Immature natural killer cell (primary cell): ENCODE results near the gene GPX3. TPM values are rescaled to one million over a fixed set of nuclear protein-coding genes. Genes with fewer than 3 reads are reported as not detected.

ENCODE experiments used
- DNase-seq, 3 donors: peaks; one replicate each; pipeline ENCODE4 v3.0.0; 2022; ENCODE audit warnings: mixed read lengths in 1 of 3
- H3K27ac Mint-ChIP-seq, 6 donors: one replicate each; pipeline ENCODE4 v1.8.0; 2020; ENCODE audit warnings: mixed read lengths in 6 of 6, mild to moderate bottlenecking in 5 of 6, inconsistent platforms in 4 of 6, moderate library complexity in 3 of 6
- H3K27me3 Mint-ChIP-seq, 3 donors: one replicate each; pipeline ENCODE4 v1.8.0; 2020 to 2021; ENCODE audit warnings: low read depth in 3 of 3, mild to moderate bottlenecking in 3 of 3, mixed read lengths in 3 of 3, moderate library complexity in 3 of 3, inconsistent platforms in 1 of 3
- H3K36me3 Mint-ChIP-seq, 3 donors: one replicate each; pipeline ENCODE4 v1.8.0; 2020; ENCODE audit warnings: mixed read lengths in 3 of 3, inconsistent platforms in 2 of 3, mild to moderate bottlenecking in 2 of 3
- H3K4me1 Mint-ChIP-seq, 2 donors: one replicate each; pipeline ENCODE4 v1.8.0; 2020; ENCODE audit warnings: inconsistent platforms in 2 of 2, mild to moderate bottlenecking in 2 of 2, mixed read lengths in 2 of 2, moderate library complexity in 1 of 2
- H3K4me3 Mint-ChIP-seq, 5 donors: one replicate each; pipeline ENCODE4 v1.8.0; 2020; ENCODE audit warnings: mild to moderate bottlenecking in 5 of 5, mixed read lengths in 5 of 5, inconsistent platforms in 3 of 5, moderate library complexity in 3 of 5
- H3K9me3 Mint-ChIP-seq, 6 donors: one replicate each; pipeline ENCODE4 v1.8.0; 2020; ENCODE audit warnings: mild to moderate bottlenecking in 6 of 6, mixed read lengths in 6 of 6, inconsistent platforms in 4 of 6, moderate library complexity in 3 of 6
- polyA plus RNA-seq, 3 donors: library from polyadenylated mRNA; unstranded; fragments of 300-500 nt; fragmentation: Illumina TruSeq; gene quantifications; one replicate each; pipeline ENCODE4 v1.2.3, GENCODE V29; 2021

GPX3 gene
- polyA plus RNA-seq, 3 donors from 2014 or later: 0.96 TPM; not detected in 2

GRCh38 chr5:151005187-151005949, 15.0 kb upstream of the GPX3 start:
- Mint-ChIP-seq H3K4me1 (no peaks in the 10 kb centered on the region), H3K27me3 (no peaks in the 10 kb centered on the region), H3K9me3 (no peaks in the 10 kb centered on the region), H3K4me3 (no peak overlapping the region), H3K36me3 (no peaks in the 10 kb centered on the region), H3K27ac (peak overlapping the region in 1 of 6 donors; percentile 11)
- DNase-seq: no peak

DNA sequence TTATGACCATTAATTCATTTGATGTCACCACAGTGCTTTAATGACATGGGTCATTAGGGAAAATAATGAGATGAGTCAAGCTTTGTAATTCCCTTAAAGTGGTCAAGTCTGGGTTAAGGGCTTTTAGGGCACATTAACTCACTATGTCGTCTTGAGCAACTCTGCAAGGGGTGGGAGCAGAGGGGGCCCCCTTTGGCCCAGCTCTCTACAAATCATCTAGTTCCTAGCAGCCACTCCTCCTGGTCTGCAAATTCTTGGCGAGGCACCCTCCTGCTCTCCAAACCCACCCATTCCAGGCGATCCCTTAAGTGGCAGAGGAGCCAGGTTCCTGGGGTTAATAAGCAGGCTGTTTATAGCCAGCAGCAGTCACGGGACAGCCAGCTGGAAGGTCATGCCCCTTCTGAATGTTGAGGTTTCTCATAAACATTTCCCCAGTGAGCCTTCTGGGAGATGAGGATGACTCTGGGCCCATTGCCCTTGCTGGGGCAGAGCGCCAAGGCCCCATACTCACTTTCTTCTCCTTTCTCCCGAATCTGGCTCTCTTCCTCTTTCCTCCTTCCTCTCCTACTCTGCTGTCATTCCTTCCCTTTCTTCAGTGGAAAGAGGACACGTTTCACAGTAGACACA, 14.3 kb upstream of the GPX3 start:
- Mint-ChIP-seq H3K9me3 (no peaks in the 10 kb centered on the region), H3K27ac (no peak overlapping the region), H3K4me3 (no peak overlapping the region), H3K4me1 (no peaks in the 10 kb centered on the region), H3K27me3 (peaks cover 0 to 1% (median 0%) of the 10 kb centered on the region in 3 donors), H3K36me3 (no peaks in the 10 kb centered on the region)
- no peak for DNase-seq

- H3K27me3 Mint-ChIP-seq: peaks cover 0 to 4% (median 2%) of the 10 kb centered on the region in 3 donors
- no peak overlapping the region for H3K27ac Mint-ChIP-seq
- H3K4me1 Mint-ChIP-seq: no peaks in the 10 kb centered on the region
- H3K4me3 Mint-ChIP-seq: no peak overlapping the region
- DNase-seq: no peak
- H3K9me3 Mint-ChIP-seq: no peaks in the 10 kb centered on the region
- H3K36me3 Mint-ChIP-seq: no peaks in the 10 kb centered on the region
Measured at GRCh38 chr5:151006704-151007334, 13.6 kb upstream of the GPX3 start.

GRCh38 chr5:151007430-151008209, 12.8 kb upstream of the GPX3 start:
- H3K27ac Mint-ChIP-seq: no peak overlapping the region
- no peak overlapping the region for H3K4me3 Mint-ChIP-seq
- DNase-seq: no peak
- no peaks in the 10 kb centered on the region for H3K9me3 Mint-ChIP-seq
- H3K36me3 Mint-ChIP-seq: no peaks in the 10 kb centered on the region
- H3K4me1 Mint-ChIP-seq: no peaks in the 10 kb centered on the region
- peaks cover 0 to 4% (median 2%) of the 10 kb centered on the region in 3 donors for H3K27me3 Mint-ChIP-seq

DNA sequence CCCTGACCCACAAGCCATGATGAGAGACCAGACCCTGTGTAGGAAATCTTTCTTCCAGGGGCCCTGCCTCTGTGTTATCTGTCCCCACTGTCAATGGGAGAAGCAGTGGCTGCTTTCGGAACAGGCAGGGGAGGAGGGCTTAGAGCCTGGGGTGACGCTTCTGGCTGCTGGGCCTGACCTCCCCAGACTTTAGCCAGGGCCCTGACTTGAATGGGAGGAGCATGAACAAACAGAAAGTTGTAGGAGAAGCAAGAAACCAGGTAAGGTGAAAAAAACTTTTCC, 12.2 kb upstream of the GPX3 start:
- no peak for DNase-seq
- Mint-ChIP-seq H3K4me1 (no peaks in the 10 kb centered on the region), H3K27ac (no peak overlapping the region), H3K9me3 (no peaks in the 10 kb centered on the region), H3K27me3 (peaks cover 0 to 4% (median 2%) of the 10 kb centered on the region in 3 donors), H3K36me3 (no peaks in the 10 kb centered on the region), H3K4me3 (no peak overlapping the region)

DNA sequence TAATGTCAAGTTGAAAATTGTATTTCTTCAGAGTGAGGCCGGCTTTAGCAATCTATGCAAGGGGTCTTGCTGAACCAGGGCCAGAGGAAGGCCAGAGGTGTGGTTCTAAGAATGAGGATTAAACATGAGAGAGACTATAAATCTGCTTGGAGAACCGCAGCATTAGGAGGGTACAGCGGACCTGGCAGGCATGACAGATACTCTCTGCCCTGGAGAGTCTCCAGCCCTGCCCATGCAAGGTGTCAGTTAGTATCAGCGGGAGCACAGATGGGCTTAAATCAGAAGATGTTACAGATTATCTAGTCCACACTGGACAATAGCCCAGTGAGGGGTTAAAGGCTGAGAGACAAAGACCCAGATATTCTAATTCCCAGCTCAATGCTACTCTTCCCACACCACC, 11.5 kb upstream of the GPX3 start:
- Mint-ChIP-seq H3K27ac (no peak overlapping the region), H3K9me3 (no peaks in the 10 kb centered on the region), H3K36me3 (no peaks in the 10 kb centered on the region), H3K4me3 (no peak overlapping the region), H3K4me1 (no peaks in the 10 kb centered on the region), H3K27me3 (peaks cover 0 to 4% (median 2%) of the 10 kb centered on the region in 3 donors)
- no peak for DNase-seq

DNA sequence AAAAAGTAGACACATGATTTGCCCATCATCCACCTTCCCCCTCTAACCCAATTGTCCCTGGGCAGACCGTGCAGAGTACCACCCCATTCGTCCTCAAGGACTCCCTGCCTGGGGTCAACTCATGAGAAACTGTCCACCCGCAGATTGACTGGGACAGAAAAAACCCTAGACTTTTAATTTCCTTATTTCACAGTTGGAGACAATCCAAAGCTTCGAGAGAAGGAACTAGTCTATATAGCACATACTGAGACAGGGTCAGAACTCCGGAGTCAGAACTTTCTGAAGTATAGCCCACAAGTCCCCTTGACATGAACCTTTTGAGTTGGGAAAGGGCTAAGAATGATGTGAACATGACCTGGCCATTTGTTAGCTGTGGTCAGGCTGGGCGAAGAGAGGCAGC, 7.5 kb upstream of the GPX3 start:
- H3K4me1 Mint-ChIP-seq: no peaks in the 10 kb centered on the region
- peaks cover 0 to 4% (median 2%) of the 10 kb centered on the region in 3 donors for H3K27me3 Mint-ChIP-seq
- H3K27ac Mint-ChIP-seq: no peak overlapping the region
- H3K36me3 Mint-ChIP-seq: no peaks in the 10 kb centered on the region
- no peaks in the 10 kb centered on the region for H3K9me3 Mint-ChIP-seq
- no peak for DNase-seq
- H3K4me3 Mint-ChIP-seq: no peak overlapping the region

DNA sequence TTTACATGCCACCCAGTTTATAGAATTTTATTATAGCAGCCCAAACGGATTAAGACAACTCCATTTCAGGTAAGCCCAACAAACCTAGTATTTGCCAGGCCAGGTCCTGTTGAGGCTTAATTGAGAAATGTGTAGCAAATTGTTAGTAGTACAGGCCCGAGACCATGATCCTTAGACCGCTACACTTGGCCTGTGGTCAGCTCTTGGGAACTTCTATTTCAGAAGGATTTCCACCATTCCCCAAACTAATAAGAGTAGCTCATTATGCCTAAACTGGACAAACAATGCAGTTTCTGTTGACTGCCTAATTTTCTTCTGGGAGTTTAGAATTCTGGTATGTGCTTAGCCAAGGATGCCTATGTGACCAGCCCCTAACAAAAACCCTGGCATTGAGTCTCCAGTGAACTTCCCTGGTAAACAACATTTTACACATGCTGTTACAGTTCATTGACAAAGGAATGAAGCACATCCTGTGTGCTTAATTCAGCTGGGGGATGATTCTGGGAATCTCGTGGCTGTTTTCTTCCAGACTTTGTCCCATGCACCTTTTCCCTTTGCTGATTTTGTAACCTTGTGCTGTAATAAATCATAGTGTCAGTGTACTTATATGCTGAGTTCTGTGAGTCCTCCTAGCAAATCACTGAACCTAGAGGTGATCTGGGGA, 5.6 kb upstream of the GPX3 start:
- peak overlapping the region in 1 of 6 donors; percentile 28 for H3K27ac Mint-ChIP-seq
- H3K4me3 Mint-ChIP-seq: no peak overlapping the region
- peaks cover 0 to 4% (median 2%) of the 10 kb centered on the region in 3 donors for H3K27me3 Mint-ChIP-seq
- no peaks in the 10 kb centered on the region for H3K9me3 Mint-ChIP-seq
- H3K4me1 Mint-ChIP-seq: peaks cover 8 to 9% of the 10 kb centered on the region in 2 donors
- DNase-seq: no peak
- H3K36me3 Mint-ChIP-seq: no peaks in the 10 kb centered on the region

DNA sequence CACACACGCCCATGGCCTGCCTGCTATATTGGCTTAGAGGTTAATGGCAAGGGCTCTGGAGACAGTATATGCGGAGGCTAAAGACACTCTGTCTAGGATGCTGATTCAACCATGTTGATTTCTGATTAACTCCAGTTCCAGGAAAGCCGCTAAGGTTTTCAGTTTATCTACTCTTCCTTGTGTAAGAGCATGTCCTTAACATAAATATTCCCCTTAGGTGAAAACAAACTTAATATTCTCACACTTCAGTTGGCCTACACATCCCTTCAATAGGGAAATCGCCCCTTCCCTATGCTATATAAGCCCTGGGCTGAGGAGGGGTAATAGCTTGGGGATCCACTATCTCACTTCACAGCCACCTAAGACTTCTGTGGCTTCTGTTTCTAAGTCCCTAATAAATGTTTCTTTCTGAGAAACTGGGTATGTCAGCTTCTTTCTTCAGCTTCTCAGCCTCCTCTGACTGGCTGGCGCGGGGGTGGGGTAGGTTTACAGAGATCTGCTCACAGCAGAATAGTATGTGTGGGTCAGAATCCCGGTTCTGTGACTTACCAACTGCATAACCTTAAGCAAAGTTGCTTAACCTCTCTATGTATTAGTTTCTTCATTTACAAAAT, 4.3 kb upstream of the GPX3 start:
- Mint-ChIP-seq H3K36me3 (no peaks in the 10 kb centered on the region), H3K27ac (no peak overlapping the region), H3K9me3 (no peaks in the 10 kb centered on the region), H3K4me1 (peaks cover 17 to 22% of the 10 kb centered on the region in 2 donors), H3K27me3 (peaks cover 0 to 4% (median under 1%) of the 10 kb centered on the region in 3 donors), H3K4me3 (no peak overlapping the region)
- no peak for DNase-seq

DNA sequence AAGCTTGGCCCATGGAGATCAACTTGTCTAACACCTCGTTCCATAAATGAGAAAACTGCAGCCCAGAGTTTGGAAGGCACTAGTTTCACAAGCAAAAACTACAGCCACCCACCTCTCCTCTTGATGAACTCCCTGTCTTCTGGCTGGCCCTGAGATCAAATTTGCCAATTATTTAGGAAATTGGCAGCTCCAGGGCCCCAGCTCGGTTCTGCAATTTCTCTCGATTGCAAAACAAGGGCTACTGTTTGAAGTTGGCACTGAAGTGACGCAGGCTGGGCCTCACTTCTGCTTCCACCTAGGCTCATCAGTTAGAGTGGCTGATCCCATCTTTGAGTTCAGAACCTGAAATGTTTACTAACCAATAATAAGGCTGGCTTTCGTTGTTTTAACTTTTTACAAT, 3.7 kb upstream of the GPX3 start:
- Mint-ChIP-seq H3K4me3 (no peak overlapping the region), H3K9me3 (no peaks in the 10 kb centered on the region), H3K27ac (no peak overlapping the region), H3K36me3 (peaks cover 0 to under 1% (median 0%) of the 10 kb centered on the region in 3 donors), H3K27me3 (peaks cover 0 to under 1% (median 0%) of the 10 kb centered on the region in 3 donors), H3K4me1 (peaks cover 19 to 24% of the 10 kb centered on the region in 2 donors)
- DNase-seq: no peak

GRCh38 chr5:151017897-151018296, 2.5 kb upstream of the GPX3 start:
- H3K4me1 Mint-ChIP-seq: peaks cover 21 to 24% of the 10 kb centered on the region in 2 donors
- peaks cover 0 to 9% (median 4%) of the 10 kb centered on the region in 3 donors for H3K36me3 Mint-ChIP-seq
- H3K9me3 Mint-ChIP-seq: no peaks in the 10 kb centered on the region
- no peak overlapping the region for H3K27ac Mint-ChIP-seq
- no peak for DNase-seq
- H3K27me3 Mint-ChIP-seq: no peaks in the 10 kb centered on the region
- no peak overlapping the region for H3K4me3 Mint-ChIP-seq

- no peaks in the 10 kb centered on the region for H3K9me3 Mint-ChIP-seq
- DNase-seq: no peak
- H3K36me3 Mint-ChIP-seq: peaks cover 0 to 9% (median 4%) of the 10 kb centered on the region in 3 donors
- no peaks in the 10 kb centered on the region for H3K27me3 Mint-ChIP-seq
- H3K27ac Mint-ChIP-seq: no peak overlapping the region
- H3K4me3 Mint-ChIP-seq: no peak overlapping the region
- peaks cover 21 to 24% of the 10 kb centered on the region in 2 donors for H3K4me1 Mint-ChIP-seq
Measured at GRCh38 chr5:151018846-151019245, 1.5 kb upstream of the GPX3 start.

DNA sequence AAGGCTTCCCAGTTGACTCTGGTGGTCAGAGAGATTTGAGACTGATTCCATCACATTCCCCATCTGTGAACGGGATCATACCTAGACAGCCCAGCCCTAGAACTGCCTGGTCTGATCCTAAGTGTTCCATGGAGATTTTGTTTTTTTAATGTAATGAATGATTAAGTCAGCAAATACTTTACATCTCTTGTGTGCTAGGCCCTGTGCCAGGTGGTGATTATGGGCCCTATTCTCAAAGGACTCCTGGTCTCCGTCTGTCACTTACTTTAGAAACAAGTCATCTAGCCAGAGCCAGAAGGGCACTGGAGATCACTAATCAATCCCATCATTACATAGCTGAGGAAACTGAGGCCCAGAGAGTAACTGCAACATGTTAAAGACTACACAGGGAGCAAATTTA, 1.1 kb upstream of the GPX3 start:
- DNase-seq: no peak
- no peak overlapping the region for H3K27ac Mint-ChIP-seq

More for the DNA sequence above, 1.1 kb upstream of the GPX3 start:
- H3K4me1 Mint-ChIP-seq: peaks cover 21 to 24% of the 10 kb centered on the region in 2 donors
- no peaks in the 10 kb centered on the region for H3K9me3 Mint-ChIP-seq
- H3K36me3 Mint-ChIP-seq: peaks cover 0 to 9% (median 4%) of the 10 kb centered on the region in 3 donors
- H3K27me3 Mint-ChIP-seq: no peaks in the 10 kb centered on the region
- peak overlapping the region in 3 of 5 donors; percentile 1 to 16 (median 11) for H3K4me3 Mint-ChIP-seq
